H1 (cell line): ENCODE data around the gene EVA1B. TPM values are rescaled to one million over a fixed set of nuclear protein-coding genes. Genes with fewer than 3 reads are reported as not detected.

Experiments
- CTCF ChIA-PET: fragments of 300-600 bp; sonication (Branson Sonifier 250); formaldehyde crosslinking; loops from one replicate; lab custom pipeline; 2021; ENCODE audit not compliant: partially characterized antibody; lab: Charles Lee
- POLR2A ChIA-PET: fragments of 300-600 bp; sonication (Branson Sonifier 250); formaldehyde crosslinking; loops from one replicate; lab custom pipeline; 2021; ENCODE audit warnings: inconsistent platforms; ENCODE audit not compliant: partially characterized antibody; lab: Charles Lee
- DNase-seq, 2 experiments: peaks; one replicate each; pipeline versions ENCODE4 v3.0.0 to v3.0.0-alpha.2; 2010 to 2022; ENCODE audit warnings: low spot score in 2 of 2, low read depth in 1 of 2, mixed read lengths in 1 of 2
- FAIRE-seq: peaks from 2 replicates; lab custom pipeline; 2011; peaks lifted over from hg19 to GRCh38; lab: Jason Lieb, UNC
- H2AFZ ChIP-seq: 2 replicates; pipeline ENCODE4 v1.8.1; 2012; ENCODE audit warnings: low read length, inconsistent platforms
- H2AK5ac ChIP-seq: 2 replicates; pipeline ENCODE4 v1.6.1; 2013; ENCODE audit warnings: low read depth, low read length
- H2BK120ac ChIP-seq: replicated peaks from 2 replicates; pipeline ENCODE3; 2013; ENCODE audit warnings: low read depth, low read length, inconsistent platforms
- H2BK12ac ChIP-seq: 2 replicates; pipeline ENCODE4 v1.6.1; 2013; ENCODE audit warnings: low read depth, low read length
- H2BK15ac ChIP-seq: 2 replicates; pipeline ENCODE4 v1.6.1; 2013; ENCODE audit warnings: low read length
- H2BK20ac ChIP-seq: 2 replicates; pipeline ENCODE4 v1.6.1; 2013; ENCODE audit warnings: low read length
- H2BK5ac ChIP-seq: 2 replicates; pipeline ENCODE4 v1.6.1; 2013; ENCODE audit warnings: low read depth, low read length
- H3K14ac ChIP-seq: 2 replicates; pipeline ENCODE4 v1.6.1; 2013; ENCODE audit warnings: inconsistent platforms; ENCODE audit not compliant: insufficient read length
- H3K18ac ChIP-seq: 2 replicates; pipeline ENCODE4 v1.6.1; 2013; ENCODE audit warnings: low read length; ENCODE audit errors: extremely low read depth
- H3K23ac ChIP-seq: 2 replicates; pipeline ENCODE4 v1.6.1; 2013; ENCODE audit warnings: inconsistent platforms; ENCODE audit not compliant: insufficient read length
- H3K23me2 ChIP-seq: 2 replicates; pipeline ENCODE4 v1.6.1; 2013; ENCODE audit warnings: low read depth, low read length
- H3K27ac ChIP-seq: 2 replicates; pipeline ENCODE4 v1.6.1; 2011; ENCODE audit warnings: low read depth, low read length, inconsistent platforms
- H3K27me3 ChIP-seq, 4 experiments: replicated peaks in 1 of 4; 1 replicate in 1 of 4; 2 replicates in 3 of 4; pipeline versions ENCODE4 v1.6.1 to v1.8.1; 2011 to 2013; ENCODE audit warnings: low read length in 3 of 4, mild to moderate bottlenecking in 3 of 4, inconsistent platforms in 2 of 4, mixed read lengths in 2 of 4, moderate library complexity in 1 of 4; ENCODE audit not compliant: control insufficient read depth in 3 of 4, insufficient read depth in 3 of 4; ENCODE audit errors: extremely low read depth in 1 of 4
- H3K36me3 ChIP-seq, 4 experiments: 2 replicates each; pipeline versions ENCODE4 v1.6.1 to v1.8.1; 2011 to 2013; ENCODE audit warnings: mild to moderate bottlenecking in 4 of 4, low read length in 3 of 4, moderate library complexity in 2 of 4, control low read depth in 1 of 4, inconsistent platforms in 1 of 4; ENCODE audit not compliant: insufficient read depth in 4 of 4, control insufficient read depth in 2 of 4
- H3K4ac ChIP-seq: replicated peaks from 2 replicates; pipeline ENCODE3; 2013; ENCODE audit warnings: low read length, low read depth, mixed read lengths, inconsistent platforms; ENCODE audit not compliant: insufficient read length
- H3K4me1 ChIP-seq, 4 experiments: replicated peaks in 1 of 4; 1 replicate in 1 of 4; 2 replicates in 3 of 4; pipeline versions ENCODE4 v1.6.1 to v1.8.1; 2011 to 2013; ENCODE audit warnings: low read length in 3 of 4, inconsistent platforms in 2 of 4, mixed read lengths in 1 of 4; ENCODE audit not compliant: insufficient read depth in 4 of 4, control insufficient read depth in 3 of 4
- H3K4me2 ChIP-seq, 2 experiments: 2 replicates each; pipeline versions ENCODE4 v1.6.1 to v1.8.1; 2011 to 2013; ENCODE audit warnings: low read depth in 2 of 2, low read length in 2 of 2, control low read depth in 1 of 2, inconsistent platforms in 1 of 2, mild to moderate bottlenecking in 1 of 2; ENCODE audit not compliant: insufficient read depth in 1 of 2
- H3K4me3 ChIP-seq, 4 experiments: fragments of 200-600, 300-600 bp in 1 of 4; sonication (generic), shearing (Covaris generic), sonication (Bioruptor Twin) in 1 of 4; 2 replicates each; pipeline versions ENCODE4 v1.5.1 to v1.8.1; 2011 to 2016; ENCODE audit warnings: low read length in 4 of 4, low read depth in 3 of 4, control low read depth in 2 of 4, inconsistent platforms in 2 of 4, mild to moderate bottlenecking in 2 of 4, mixed read lengths in 1 of 4, moderate library complexity in 1 of 4; ENCODE audit not compliant: insufficient read depth in 2 of 4; ENCODE audit errors: extremely low read depth in 1 of 4
- H3K56ac ChIP-seq: replicated peaks from 2 replicates; pipeline ENCODE3; 2013; ENCODE audit warnings: low read depth, mild to moderate bottlenecking, mixed read lengths, low read length, inconsistent platforms; ENCODE audit not compliant: insufficient read length
- H3K79me1 ChIP-seq: 2 replicates; pipeline ENCODE4 v1.6.1; 2013; ENCODE audit warnings: low read depth, low read length, control low read depth
- H3K79me2 ChIP-seq, 2 experiments: 2 replicates each; pipeline versions ENCODE4 v1.6.1 to v1.8.1; 2012 to 2013; ENCODE audit warnings: low read length in 2 of 2, mild to moderate bottlenecking in 2 of 2, inconsistent platforms in 1 of 2; ENCODE audit not compliant: insufficient read depth in 2 of 2, control insufficient read depth in 1 of 2
- H3K9ac ChIP-seq, 4 experiments: replicated peaks in 1 of 4; 1 replicate in 1 of 4; 2 replicates in 3 of 4; pipeline versions ENCODE4 v1.6.1 to v1.8.1; 2011 to 2013; ENCODE audit warnings: low read depth in 3 of 4, low read length in 3 of 4, control low read depth in 2 of 4, mild to moderate bottlenecking in 2 of 4, moderate library complexity in 2 of 4, inconsistent platforms in 1 of 4; ENCODE audit errors: extremely low read depth in 1 of 4
- H3K9me3 ChIP-seq, 2 experiments: 2 replicates each; pipeline versions ENCODE4 v1.6.1 to v1.8.1; 2012 to 2013; ENCODE audit warnings: mild to moderate bottlenecking in 2 of 2, moderate library complexity in 2 of 2, control low read depth in 1 of 2, inconsistent platforms in 1 of 2, low read depth in 1 of 2, low read length in 1 of 2, mixed read lengths in 1 of 2; ENCODE audit not compliant: insufficient read depth in 2 of 2
- H4K20me1 ChIP-seq, 2 experiments: replicated peaks in 1 of 2; 2 replicates each; pipeline versions ENCODE3 to v1.8.1; 2011 to 2013; ENCODE audit warnings: inconsistent platforms in 2 of 2, low read length in 2 of 2, mild to moderate bottlenecking in 1 of 2; ENCODE audit not compliant: insufficient read depth in 2 of 2, control insufficient read depth in 1 of 2
- H4K5ac ChIP-seq: 2 replicates; pipeline ENCODE4 v1.6.1; 2013; ENCODE audit warnings: low read length, low read depth, mixed read lengths, inconsistent platforms; ENCODE audit not compliant: insufficient read length
- H4K8ac ChIP-seq: 2 replicates; pipeline ENCODE4 v1.8.0; 2013; ENCODE audit warnings: mild to moderate bottlenecking, moderate library complexity, low read length, inconsistent platforms; ENCODE audit not compliant: insufficient read depth; ENCODE audit errors: extremely low read depth
- H4K91ac ChIP-seq: replicated peaks from 2 replicates; pipeline ENCODE3; 2013; ENCODE audit warnings: low read length, mixed read lengths, inconsistent platforms; ENCODE audit not compliant: insufficient read length
- BRCA1 ChIP-seq: IDR thresholded peaks from 2 replicates; pipeline ENCODE4 v1.6.1; 2012; ENCODE audit warnings: low read depth, low read length, improper control_type of control experiment
- CEBPB ChIP-seq: IDR thresholded peaks from 2 replicates; pipeline ENCODE4 v1.6.1; 2012; ENCODE audit warnings: low read depth, low read length
- GABPA ChIP-seq: IDR thresholded peaks from 2 replicates; pipeline ENCODE4 v1.6.1; 2011; ENCODE audit warnings: mild to moderate bottlenecking, low read length, moderate library complexity, borderline replicate concordance; ENCODE audit not compliant: insufficient read depth
- HDAC2 ChIP-seq, 2 experiments: fragments of 300-600 bp in 1 of 2; sonication (generic) in 1 of 2; IDR thresholded peaks; 2 replicates each; pipeline ENCODE4 v1.6.1; 2011 to 2012; ENCODE audit warnings: low read depth in 2 of 2, low read length in 2 of 2, mild to moderate bottlenecking in 2 of 2, moderate library complexity in 2 of 2, borderline replicate concordance in 1 of 2, inconsistent platforms in 1 of 2
- HDAC6 ChIP-seq: IDR thresholded peaks from one replicate; pipeline ENCODE4 v1.7.1; 2012; ENCODE audit warnings: low read depth, mild to moderate bottlenecking, inconsistent platforms, low read length, moderate library complexity
- SP1 ChIP-seq: IDR thresholded peaks from 2 replicates; pipeline ENCODE4 v1.6.1; 2011; ENCODE audit warnings: low read depth, low read length
- TAF7 ChIP-seq: optimal IDR thresholded peaks from 2 replicates; pipeline ENCODE3; 2011; ENCODE audit warnings: low read depth, mild to moderate bottlenecking, inconsistent platforms, low read length, moderate library complexity, borderline replicate concordance
- WGBS, 2 experiments: shearing (Covaris generic) in 1 of 2; methylation state at CpG; one replicate each; pipeline versions ENCODE4 v1.1.6 to v1.1.7; 2013 to 2015; ENCODE audit warnings: low lambda C conversion rate in 2 of 2, mixed read lengths in 2 of 2, inconsistent platforms in 1 of 2, low coverage in 1 of 2, missing lambda C conversion rate in 1 of 2; ENCODE audit not compliant: insufficient replicate concordance in 2 of 2, insufficient coverage in 1 of 2, insufficient read length in 1 of 2; ENCODE audit errors: extremely low coverage in 1 of 2, missing lambda C conversion rate in 1 of 2; 5-methylcytosine and 5-hydroxymethylcytosine counted together
- polyA plus RNA-seq, 7 experiments: library from polyadenylated mRNA; depleted of rRNA in 3 of 7; stranded (reverse) in 5 of 7; unstranded in 2 of 7; fragments of >200 nt in 5 of 7; fragments of 200-250 nt in 2 of 7; gene quantifications; 1 replicate in 5 of 7; 2 replicates in 1 of 7; 4 replicates in 1 of 7; pipeline versions ENCODE4 v1.2.1 to v1.2.3, GENCODE V29; 2011 to 2013; ENCODE audit warnings: missing spikeins in 2 of 7, mixed read lengths in 2 of 7
- total RNA-seq: library from RNA; stranded (reverse); fragmentation: NEBNext Ultra II Directional; extraction: Animal tissue kit (Norgen Biotek cat#: 25700); gene quantifications from 2 replicates; pipeline ENCODE4 v1.2.1, GENCODE V29; 2021

EVA1B gene
- total and polyA plus RNA-seq, 2 of the 8 experiments (the other 6 are each of a cell fraction or from before 2014, with no cell fraction given): 10.0 to 19.9 TPM

GRCh38 chr1:36298640-36299039, 24.8 kb downstream of the EVA1B start:
- DNase-seq (no peak), FAIRE-seq (no peak)
- Histone ChIP-seq H3K23ac (no peak overlapping the region), H3K4me3 (no peak overlapping the region), H3K23me2 (no peaks in the 10 kb centered on the region; the same call in 1 of the 2 replicates), H3K27me3 (no peaks in the 10 kb centered on the region), H2AK5ac (no peak overlapping the region), H3K9me3 (no peaks in the 10 kb centered on the region), H3K4me1 (no peaks in the 10 kb centered on the region), H2BK20ac (no peak overlapping the region), H3K18ac (no peak overlapping the region), H4K91ac (no peak overlapping the region), H3K79me1 (no peaks in the 10 kb centered on the region), H4K5ac (no peak overlapping the region), H3K14ac (no peak overlapping the region), H3K79me2 (no peaks in the 10 kb centered on the region; a peak in 1 of 4 replicates), H4K20me1 (peaks cover 0 to 5% of the 10 kb centered on the region in 2 experiments), H3K36me3 (peaks cover 31 to 80% (median 66%) of the 10 kb centered on the region in 4 experiments), H3K4me2 (no peak overlapping the region), H3K9ac (no peak overlapping the region), H2BK120ac (no peak overlapping the region), H3K27ac (no peak overlapping the region), H2BK12ac (no peak overlapping the region), H3K4ac (no peak overlapping the region), H2BK15ac (no peak overlapping the region), H2BK5ac (no peak overlapping the region), H2AFZ (no peak overlapping the region), H4K8ac (no peak overlapping the region), H3K56ac (no peak overlapping the region)
- ChIA-PET CTCF (interaction anchor here (0.8 to 10.4 kb wide), 9 partner anchors 8 to 164 kb away, joined by 3 to 68 read pairs (median 13); partner anchors contain the start of gene TRAPPC3), POLR2A (interaction anchor here (0.6 to 1.2 kb wide), 2 partner anchors 144 to 147 kb away, joined by 3 read pairs; no protein-coding TSS in a partner anchor)
- TF ChIP-seq TAF7: no peak
- TF ChIP-seq BRCA1: no peak
- no peak for TF ChIP-seq HDAC6
- TF ChIP-seq CEBPB: no peak
- TF ChIP-seq SP1: no peak
- no peak for TF ChIP-seq GABPA
- no peak for TF ChIP-seq HDAC2 (IDR thresholded peaks at IDR 0.05; ENCODE audit: borderline replicate concordance in 1 of 2, low read depth in 2 of 2, low read length in 2 of 2)
- 92% methylated on average over 5 of the region's 5 CpGs; no CpG with 5 or more reads in 1 of the 2 experiments for WGBS, 2 experiments
